Kidney epithelial cell (primary cell): ENCODE measurements around the gene CEP44. TPM values are rescaled to one million over a fixed set of nuclear protein-coding genes. Genes with fewer than 3 reads are reported as not detected.
"Not testable (repeated sequence)": the region's sequence is repeated elsewhere in the genome, so short reads cannot be mapped to it uniquely, and the experiment has no call there.

Experiments used
- DNase-seq: peaks from one replicate; pipeline ENCODE4 v3.0.0-alpha.2; 2010; ENCODE audit warnings: low read depth
- H3K27me3 ChIP-seq: 2 replicates; pipeline ENCODE4 v1.6.0; 2011; ENCODE audit warnings: low read length; ENCODE audit not compliant: control insufficient read depth, insufficient read depth
- H3K36me3 ChIP-seq: 2 replicates; pipeline ENCODE4 v1.5.1; 2011; ENCODE audit warnings: low read length; ENCODE audit not compliant: control insufficient read depth, insufficient read depth
- H3K4me3 ChIP-seq: 2 replicates; pipeline ENCODE4 v1.5.1; 2011; ENCODE audit warnings: low read depth, mild to moderate bottlenecking, control low read depth, low read length
- total RNA-seq: library from RNA; depleted of rRNA; stranded (reverse); fragments of >200 nt; gene quantifications from 2 replicates; pipeline ENCODE4 v1.2.3, GENCODE V29; 2015
- TF ChIP-seq, protein P1 (sequence below): IDR thresholded peaks from 2 replicates; pipeline ENCODE4 v1.5.1; 2011; ENCODE audit warnings: mild to moderate bottlenecking, moderate library complexity, low read length, control low read depth, inconsistent platforms; ENCODE audit not compliant: insufficient read depth, poor library complexity, severe bottlenecking

The CEP44 gene
- total RNA-seq, 1 donor from 2014 or later = 9.4 TPM

DNA sequence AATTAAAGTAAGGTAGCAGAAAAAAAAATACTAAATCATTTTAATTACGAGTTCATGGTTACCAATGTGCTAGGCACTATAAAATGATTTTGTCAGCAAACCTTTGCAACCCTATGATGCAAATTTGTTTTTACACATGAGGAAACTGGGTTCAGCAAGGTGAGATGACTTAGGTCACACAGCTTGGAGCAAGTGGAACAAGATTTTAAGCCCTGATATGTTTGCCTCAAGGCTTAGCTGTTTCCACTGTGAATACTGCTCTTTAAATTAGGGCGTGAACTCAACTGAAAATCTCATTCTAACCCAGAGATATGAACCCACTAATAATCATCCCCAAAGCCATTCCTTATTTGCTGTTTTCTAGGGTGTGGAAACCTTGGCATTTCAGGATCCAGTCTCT, 86.3 kb downstream of the CEP44 start:
- DNase-seq = no peak

DNA sequence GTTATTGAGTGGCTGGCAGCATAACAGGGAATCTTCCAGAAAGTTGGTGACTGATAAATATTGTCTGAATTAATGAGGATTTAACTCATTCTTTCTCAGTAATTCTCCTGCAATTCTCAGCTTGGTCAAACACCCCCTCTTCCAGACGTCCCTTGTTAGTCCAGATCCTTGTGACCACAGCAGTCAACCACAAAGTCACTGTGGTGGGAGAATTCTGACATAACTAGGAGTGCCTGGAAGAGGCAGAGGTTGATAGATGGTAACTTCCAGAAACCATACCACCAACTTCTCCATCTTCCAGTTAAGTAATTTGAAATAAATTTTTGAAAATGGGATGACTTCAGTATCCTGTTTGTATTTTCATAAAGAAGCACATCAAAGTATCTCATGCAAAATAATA, 90.1 kb downstream of the CEP44 start:
- H3K4me3 ChIP-seq = no peak overlapping the region
- H3K36me3 ChIP-seq = no peaks in the 10 kb centered on the region
- no peak for DNase-seq
- H3K27me3 ChIP-seq = no peaks in the 10 kb centered on the region
- TF ChIP-seq, protein P1, sequence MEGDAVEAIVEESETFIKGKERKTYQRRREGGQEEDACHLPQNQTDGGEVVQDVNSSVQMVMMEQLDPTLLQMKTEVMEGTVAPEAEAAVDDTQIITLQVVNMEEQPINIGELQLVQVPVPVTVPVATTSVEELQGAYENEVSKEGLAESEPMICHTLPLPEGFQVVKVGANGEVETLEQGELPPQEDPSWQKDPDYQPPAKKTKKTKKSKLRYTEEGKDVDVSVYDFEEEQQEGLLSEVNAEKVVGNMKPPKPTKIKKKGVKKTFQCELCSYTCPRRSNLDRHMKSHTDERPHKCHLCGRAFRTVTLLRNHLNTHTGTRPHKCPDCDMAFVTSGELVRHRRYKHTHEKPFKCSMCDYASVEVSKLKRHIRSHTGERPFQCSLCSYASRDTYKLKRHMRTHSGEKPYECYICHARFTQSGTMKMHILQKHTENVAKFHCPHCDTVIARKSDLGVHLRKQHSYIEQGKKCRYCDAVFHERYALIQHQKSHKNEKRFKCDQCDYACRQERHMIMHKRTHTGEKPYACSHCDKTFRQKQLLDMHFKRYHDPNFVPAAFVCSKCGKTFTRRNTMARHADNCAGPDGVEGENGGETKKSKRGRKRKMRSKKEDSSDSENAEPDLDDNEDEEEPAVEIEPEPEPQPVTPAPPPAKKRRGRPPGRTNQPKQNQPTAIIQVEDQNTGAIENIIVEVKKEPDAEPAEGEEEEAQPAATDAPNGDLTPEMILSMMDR = no peak

More for the DNA sequence above, 86.3 kb downstream of the CEP44 start:
- TF ChIP-seq, protein P1 = no peak
- no peaks in the 10 kb centered on the region for H3K27me3 ChIP-seq
- no peaks in the 10 kb centered on the region for H3K36me3 ChIP-seq
- no peak overlapping the region for H3K4me3 ChIP-seq

DNA sequence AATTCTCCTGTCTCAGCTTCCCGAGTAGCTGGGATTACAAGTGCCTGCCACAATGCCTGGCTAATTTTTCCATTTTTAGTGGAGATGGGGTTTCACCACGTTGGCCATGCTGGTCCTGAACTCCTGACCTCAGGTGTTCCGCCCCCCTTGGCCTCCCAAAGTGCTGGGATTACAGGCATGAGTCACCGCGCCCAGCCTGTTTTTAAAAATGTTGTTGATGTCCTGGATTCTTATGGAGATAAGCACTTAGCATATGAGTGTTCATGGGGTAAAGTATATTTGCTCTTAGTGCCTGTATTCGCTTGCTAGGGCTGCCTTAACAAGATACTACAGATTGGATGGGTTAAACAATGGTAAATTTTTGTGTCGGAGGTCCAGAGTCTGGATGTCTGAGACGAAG, 91.7 kb downstream of the CEP44 start:
- TF ChIP-seq, protein P1 = no peak
- Histone ChIP-seq H3K27me3 (no peaks in the 10 kb centered on the region), H3K4me3 (no peak overlapping the region), H3K36me3 (no peaks in the 10 kb centered on the region)
- no peak for DNase-seq

DNA sequence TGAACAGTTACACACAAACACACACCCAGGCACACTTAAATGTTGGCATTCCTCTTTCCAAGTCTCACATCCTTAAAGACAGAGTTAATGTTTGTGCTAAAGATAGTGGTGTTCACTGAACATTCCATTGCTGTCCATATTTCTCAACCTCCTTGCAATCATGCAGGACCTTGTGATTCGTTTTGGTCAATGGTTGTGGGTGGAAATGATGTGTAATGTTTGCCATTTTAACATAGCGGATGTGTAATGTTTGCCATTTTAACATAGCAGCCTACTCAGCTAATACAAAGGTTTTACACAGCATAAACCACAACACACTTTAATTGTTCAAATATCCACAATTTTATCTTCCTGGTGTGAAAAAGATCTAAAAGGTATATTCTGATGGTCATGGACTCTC, 93.9 kb downstream of the CEP44 start:
- TF ChIP-seq, protein P1 = no peak
- Histone ChIP-seq H3K4me3 (no peak overlapping the region), H3K36me3 (no peaks in the 10 kb centered on the region), H3K27me3 (no peaks in the 10 kb centered on the region)
- DNase-seq = no peak

DNA sequence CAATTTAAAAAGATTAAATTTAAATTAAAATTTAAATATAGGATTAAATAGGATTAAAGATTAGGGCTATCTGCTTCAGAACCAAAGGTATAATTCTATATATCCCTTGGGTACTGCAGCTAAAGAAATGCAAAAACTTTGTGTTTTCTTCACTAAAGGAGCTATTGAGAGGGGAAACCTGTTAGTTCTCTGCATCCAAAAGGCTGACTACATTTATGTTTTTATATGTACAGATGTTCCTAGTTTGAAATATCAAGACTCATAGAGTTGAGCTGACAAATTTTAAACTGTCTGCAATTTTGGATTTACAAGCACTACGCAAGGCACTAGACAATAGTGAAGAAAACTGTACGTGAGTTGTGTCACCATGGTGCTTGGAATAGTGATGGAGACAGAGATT, 95.2 kb downstream of the CEP44 start:
- DNase-seq = no peak
- no peaks in the 10 kb centered on the region for H3K27me3 ChIP-seq
- H3K4me3 ChIP-seq = no peak overlapping the region
- H3K36me3 ChIP-seq = no peaks in the 10 kb centered on the region
- TF ChIP-seq, protein P1 = no peak

DNA sequence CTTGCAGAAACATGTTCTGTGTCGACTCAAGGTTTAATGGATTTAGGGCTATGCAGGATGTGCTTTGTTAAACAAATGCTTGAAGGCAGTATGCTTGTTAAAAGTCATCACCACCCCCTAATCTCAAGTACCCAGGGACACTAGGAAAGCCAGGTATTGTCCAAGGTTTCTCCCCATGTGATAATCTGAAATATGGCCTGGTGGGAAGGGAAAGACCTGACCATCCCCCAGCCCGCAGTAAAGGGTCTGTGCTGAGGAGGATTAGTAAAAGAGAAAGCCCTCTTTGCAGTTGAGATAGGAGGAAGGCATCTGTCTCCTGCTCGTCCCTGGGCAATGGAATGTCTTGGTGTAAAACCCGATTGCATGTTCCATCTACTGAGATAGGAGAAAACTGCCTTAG, 96.5 kb downstream of the CEP44 start:
- not testable (repeated sequence) for H3K4me3 ChIP-seq, H3K36me3 ChIP-seq, DNase-seq, H3K27me3 ChIP-seq
